Umbilical cord (tissue), 2 donors: ENCODE data around the gene ZNF81. TPM values are rescaled to one million over a fixed set of nuclear protein-coding genes. Genes with fewer than 3 reads are reported as not detected.
"Not testable (repeated sequence)": the region's sequence is repeated elsewhere in the genome, so short reads cannot be mapped to it uniquely, and the experiment has no call there.

Experiments used
- DNase-seq: peaks from one replicate; pipeline ENCODE4 v3.0.0-alpha.2; 2015; ENCODE audit warnings: low spot score
- total RNA-seq: library from RNA; depleted of rRNA; stranded (reverse); fragments of >200 nt; gene quantifications from one replicate; pipeline ENCODE4 v1.2.3, GENCODE V29; 2014; ENCODE audit warnings: low replicate concordance; ENCODE audit not compliant: insufficient read depth

ZNF81 gene
- total RNA-seq, 1 donor from 2014 or later: 7.5 TPM

DNA sequence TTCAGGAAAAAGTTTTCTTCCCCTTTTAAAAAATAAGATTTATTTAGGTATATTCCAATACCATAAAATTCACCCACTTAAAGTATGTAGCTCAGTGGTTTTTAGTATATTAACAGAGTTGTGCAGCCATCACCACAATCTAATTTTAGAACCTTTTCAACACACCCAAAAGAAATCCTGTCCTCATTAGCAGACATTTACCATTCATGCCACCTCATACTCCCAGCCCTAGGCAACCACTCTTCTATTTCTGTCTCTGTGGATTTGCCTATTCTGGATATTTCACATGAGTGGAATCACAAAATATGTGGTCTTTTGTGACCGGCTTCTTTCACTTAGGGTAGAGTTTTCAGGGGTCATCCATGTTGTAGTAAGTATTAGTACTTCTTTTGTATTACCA is 7.4 kb downstream of the ZNF81 start:
- no peak for DNase-seq

DNA sequence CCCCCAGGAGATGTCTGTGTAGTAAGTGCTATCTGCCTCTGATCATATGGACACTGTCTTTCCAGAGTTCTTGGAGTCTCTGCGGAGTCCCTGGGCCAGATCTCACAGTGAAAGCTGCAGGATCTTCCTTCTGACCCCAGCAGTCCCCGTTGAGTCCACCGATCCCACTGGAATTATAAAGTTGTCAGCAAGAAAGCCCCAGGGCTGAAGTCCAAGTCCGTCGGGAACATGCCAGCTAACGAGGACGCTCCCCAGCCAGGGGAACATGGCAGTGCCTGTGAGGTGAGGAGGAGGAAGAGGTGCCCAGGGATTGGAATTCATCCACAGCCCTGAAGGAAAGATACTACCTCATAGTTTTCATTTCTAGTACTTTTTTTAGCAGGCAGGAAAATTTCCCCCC is 9.3 kb downstream of the ZNF81 start:
- peak; percentile 2 for DNase-seq

DNA sequence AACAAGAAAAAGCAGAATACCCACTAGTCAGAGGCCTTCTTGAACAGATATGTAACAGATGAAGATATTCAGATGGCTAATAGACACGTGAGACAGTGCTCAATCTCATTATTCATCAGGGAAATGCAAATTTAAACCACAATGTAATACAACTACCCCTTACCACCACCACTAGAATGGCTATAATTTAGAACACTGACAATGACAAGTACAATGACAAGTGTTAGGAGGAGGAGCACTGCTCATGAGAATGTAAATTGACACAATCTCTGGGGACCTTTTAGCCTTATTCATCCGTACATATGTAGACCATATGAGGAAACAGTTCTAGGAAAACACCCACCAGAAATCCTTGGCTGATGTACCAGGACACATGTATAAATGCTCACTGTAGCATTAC is 13.1 kb downstream of the ZNF81 start:
- no peak for DNase-seq

DNA sequence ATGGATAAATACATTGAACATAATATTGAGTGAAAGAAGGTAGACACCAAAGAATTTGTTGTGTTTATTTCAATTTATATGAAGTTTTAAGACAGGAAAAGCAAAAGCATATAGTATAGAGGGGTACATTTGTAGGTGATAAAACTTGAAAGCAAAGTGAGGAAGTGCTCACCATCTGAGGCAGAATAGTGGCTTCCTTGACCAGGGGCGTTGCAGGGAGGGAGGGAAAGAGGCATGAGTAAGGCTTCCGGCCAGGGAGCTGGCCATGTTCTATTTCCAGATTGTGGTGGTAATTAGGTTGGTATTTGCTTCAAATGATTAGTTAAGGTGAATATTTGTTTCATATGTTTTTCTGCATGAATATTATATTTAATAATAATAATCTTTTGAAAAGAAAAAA is 13.7 kb downstream of the ZNF81 start:
- DNase-seq: not testable (repeated sequence)

DNA sequence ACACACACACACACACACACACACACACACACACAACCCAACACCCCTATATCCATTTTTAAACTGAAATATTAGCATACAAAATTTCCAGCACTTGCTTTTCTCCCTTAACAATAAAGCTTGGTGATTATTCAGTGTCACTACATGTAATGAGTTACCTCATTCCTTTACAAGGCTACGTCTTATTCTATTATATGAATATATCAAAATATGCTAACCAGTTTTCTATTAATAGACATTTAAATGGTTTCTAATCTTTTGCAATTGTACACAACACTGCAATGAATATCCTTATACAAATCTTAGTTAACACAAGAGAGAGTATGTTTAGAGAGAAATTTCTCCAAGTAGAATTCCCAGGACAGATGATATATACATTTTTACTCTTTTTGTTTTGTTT is 14.2 kb downstream of the ZNF81 start:
- DNase-seq: no peak

DNA sequence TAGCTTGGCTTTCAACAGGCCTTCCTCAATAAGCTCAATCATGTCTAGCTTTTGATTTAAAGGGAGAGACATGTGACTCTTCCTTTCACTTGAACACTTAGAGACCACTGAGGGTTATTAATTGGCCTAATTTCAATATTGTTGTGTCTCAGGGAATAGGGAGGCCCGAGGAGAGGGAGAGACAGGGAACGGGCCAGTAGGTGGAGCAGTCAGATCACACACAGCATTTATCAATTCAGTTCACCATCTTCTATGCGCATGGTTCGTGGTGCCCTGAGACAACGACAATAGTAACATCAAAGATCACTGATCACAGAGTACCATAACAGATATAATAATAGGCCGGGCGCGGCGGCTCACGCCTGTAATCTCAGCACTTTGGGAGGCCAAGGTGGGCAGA is 17.8 kb downstream of the ZNF81 start:
- DNase-seq: peak; percentile 34

DNA sequence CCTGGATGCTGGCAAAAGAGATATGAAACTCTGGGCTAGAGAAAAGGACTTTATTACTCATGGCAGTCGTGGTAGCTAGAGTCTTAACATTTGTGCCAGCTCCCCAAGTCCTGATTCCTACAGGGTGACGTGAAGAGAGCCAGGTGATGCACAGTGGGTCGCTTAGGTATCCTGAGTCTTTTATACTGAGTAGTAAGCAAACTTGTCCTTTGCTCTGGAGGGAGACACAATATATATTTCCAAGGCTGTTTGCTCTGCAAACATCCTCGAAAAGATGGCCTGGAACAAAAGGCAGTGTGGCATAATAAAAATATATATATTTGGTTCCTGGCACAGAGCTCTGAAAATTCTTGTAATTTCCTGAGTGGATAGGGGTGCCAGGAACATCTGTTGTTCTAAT is 23.0 kb downstream of the ZNF81 start:
- DNase-seq: no peak

DNA sequence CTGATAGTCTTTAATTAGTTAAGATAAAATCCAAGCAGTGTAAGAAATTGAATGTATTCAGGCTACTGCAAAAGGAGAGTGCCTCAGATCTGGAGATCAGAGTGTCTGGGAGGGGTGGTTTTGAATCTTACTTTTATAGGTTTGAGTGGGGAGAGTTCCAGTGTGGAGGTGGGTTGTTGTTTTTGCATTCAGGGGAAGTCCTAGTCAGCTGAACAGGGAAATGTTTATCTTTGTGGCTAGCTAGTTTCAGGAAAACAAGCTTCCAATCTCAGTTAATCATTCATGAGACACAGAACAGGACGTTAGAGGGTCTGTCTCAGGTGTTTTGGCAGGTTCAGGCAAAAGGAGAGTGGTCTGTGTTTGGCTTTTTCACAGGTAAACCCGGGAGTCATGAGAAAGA is 26.0 kb downstream of the ZNF81 start:
- no peak for DNase-seq

DNA sequence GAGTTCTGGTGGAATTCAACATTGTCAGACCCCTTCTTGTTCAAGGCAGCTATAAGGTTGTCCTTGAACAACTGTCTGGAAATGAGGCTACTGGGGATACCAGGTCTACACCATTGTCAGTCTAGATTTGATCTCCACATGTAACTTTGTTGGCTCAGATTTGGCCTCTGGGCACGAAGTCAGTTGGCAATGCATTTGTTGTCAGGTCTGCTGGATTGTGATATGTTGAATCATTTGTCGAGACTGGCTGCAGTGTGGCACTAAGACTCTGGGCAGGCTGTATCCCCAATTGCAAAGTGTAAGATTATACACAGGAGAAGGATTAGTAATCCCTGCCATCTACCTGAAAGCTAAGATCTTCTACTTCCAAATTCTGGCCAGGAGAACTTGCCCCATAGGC is 26.5 kb downstream of the ZNF81 start:
- no peak for DNase-seq

DNA sequence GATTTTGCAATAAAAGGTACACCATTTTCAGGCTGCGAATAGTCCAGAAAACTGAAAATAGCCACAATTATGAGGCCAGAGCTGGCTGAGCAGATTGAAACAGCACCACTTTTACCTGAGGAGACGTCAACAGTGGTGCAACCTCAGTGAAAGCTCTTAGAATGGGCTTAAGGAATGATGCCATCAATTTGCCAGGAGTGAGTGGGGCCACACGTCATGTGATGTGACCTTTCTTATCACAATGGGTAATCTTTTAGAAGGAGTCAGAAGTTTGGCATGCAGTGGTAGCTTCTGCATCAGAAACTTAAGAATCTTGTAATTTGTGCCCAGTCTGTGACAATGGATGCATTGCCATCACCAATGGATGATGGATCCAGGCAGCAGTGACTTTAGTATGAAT is 27.6 kb downstream of the ZNF81 start:
- no peak for DNase-seq

DNA sequence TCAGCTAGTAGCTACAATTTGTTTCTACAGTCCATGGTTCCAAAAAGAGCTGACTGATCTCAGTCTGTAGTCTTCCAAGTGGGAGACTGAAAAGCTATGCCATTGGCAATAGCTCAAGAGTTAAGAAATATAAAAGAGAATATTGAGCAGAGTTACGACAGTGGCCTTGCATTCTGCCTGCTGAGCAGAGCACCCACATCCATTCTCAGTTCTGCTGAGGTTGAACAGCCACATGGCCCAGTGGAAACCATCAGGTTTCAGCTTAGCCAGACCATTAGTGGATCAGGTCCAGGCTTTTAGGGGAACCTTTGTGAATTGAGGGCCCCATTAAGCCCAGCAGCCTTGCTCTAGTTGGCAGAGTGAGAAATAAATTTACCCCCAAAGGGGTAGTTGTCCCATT is 28.1 kb downstream of the ZNF81 start:
- no peak for DNase-seq

DNA sequence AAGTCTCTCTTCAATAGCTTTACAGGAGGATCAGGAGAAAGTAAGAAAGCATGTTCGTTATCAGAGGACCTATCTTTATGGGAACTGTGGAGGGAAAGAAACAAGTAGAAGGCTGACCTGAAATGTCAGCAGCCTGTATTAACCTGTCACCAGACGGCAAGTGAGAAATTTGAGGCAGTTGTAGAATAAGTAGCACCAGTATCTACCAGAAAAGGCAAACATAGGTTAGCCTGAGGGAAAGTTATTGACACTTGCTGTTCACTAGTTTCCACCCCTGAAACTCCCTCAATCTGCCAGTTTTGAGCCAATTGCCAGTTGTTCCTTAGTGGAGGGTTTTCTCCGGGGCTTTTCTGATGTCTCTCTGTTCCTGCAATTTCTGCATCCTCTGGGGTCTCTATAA is 36.4 kb downstream of the ZNF81 start:
- DNase-seq: no peak

DNA sequence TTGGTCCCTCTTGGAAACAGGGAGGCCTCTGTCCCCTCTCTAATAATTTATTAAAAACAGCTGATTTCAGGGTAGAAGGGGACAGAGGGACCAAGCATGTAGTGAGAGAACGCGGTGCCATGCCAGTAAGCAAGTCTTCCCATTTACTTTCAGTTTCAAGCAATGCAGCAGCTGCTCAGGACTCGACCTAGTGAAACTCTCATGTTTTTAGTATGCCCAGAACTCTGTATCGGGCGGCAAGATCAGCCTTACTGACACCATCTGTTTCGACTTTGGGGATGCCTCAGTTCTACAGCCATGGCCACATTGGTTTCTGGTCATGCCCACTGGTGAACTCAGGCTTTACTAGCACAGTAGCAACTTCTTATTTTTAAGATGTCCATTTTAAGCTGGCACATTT is 40.6 kb downstream of the ZNF81 start:
- DNase-seq: no peak

DNA sequence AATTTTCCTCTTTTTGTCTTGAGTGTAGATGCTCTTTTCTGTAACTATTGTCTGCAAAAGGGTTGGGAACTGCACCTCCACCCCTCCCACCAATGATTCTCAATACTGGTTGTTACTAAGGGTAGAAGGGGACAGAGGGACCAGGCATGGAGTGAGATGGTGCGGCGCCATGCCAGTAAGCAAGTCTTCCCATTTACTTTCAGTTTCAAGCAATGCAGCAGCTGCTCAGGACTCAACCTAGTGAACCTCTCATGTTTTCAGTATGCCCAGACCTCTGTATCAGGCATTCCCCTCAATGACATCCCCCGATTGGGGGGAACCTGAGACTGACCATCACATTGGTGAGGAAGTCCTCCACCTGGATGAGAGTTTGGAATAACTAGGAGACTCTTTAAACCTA is 41.5 kb downstream of the ZNF81 start:
- no peak for DNase-seq

DNA sequence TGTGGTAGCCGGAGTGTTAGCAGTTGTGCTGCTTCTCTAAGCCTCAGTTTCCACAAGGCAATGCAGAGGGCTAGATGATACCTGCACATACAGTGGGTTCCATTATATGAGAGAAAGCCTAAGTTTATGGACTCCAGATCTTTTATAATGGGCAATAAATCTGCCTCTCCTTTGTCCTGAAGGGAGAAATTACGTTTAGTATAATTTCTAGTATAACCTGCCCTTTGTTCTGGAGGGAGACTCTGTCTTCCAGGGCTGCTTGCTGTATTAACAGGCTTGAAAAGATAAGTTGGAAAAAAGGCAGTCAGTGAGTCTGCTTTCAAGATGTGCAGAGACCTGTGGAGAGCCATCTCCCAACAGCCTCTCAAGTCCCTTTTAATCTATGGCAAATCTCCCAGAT is 42.8 kb downstream of the ZNF81 start:
- no peak for DNase-seq

DNA sequence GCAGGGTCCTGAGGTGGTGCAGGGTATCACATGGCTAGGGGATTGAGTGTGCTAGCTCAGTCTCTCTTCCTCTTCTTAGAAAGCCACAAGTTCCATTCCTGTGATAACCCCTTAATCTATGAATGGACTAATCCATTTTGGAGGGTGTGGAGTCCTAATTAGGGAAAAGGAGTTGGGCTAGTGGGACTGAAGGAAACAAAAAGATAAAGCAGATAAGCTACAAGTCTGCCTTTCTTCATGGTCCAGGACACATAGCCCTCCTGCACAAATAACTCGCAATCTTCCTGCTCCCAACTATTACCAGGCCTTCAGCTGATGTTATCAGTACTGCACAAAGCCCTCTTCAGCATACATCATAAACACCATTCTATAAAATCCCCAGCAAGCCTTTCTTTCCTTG is 44.2 kb downstream of the ZNF81 start:
- DNase-seq: no peak

DNA sequence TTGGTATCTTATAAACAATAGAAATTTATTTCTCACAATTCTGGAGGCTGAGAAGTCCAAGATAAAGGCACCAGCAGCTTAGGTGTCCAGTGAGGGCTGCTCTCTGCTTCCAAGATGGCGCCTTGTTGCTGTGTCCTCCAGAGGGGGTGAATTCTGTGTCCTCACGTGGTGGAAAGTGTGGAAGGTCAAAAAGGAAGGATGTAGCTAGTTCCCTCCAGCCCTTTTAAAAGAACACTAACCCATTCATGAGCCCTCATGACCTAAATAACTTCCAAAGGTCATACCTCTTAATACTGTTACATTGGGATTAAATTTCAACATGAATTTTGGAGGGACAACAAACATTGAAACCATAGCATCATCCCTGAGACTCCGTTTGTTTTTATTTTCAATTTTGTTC is 48.8 kb downstream of the ZNF81 start:
- no peak for DNase-seq

DNA sequence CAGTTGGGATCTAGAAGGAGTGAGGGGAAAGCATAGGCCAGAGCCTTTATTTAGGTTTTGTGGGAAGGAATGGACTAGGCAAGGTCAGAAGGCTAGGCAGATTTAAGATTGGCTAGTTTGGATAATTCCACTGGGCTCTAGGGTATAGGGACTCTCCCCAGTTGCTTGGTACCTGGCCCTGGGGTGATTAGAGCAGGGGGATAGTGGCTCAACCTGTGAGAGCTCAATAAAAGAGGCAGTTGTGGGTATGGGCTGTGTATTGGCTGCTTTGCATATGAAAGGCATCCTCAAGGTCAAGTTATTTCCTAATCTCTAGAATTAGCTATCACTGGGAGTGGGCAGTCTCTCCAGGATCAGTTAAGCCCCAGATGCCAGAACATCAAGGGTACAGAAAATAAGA is 61.3 kb downstream of the ZNF81 start:
- DNase-seq: no peak

DNA sequence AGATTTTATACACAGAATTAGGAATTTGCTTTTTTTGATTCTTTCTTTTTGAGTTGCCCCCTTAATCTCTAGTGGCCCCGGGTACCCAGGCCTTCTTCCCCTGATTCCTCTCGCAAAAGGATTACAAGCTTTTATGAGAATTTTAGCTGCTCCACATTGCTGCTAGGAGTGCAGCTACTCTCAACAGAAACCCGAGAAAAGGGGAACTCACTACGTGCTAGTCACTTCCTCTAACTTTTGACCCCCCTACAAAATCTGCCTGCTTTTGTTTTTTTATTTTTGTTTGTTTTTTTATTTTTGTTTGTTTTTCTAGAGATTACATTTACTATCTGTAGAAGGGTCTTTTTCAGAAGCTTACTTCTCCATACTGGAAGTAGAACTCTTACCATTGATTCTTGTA is 64.1 kb downstream of the ZNF81 start:
- DNase-seq: no peak

DNA sequence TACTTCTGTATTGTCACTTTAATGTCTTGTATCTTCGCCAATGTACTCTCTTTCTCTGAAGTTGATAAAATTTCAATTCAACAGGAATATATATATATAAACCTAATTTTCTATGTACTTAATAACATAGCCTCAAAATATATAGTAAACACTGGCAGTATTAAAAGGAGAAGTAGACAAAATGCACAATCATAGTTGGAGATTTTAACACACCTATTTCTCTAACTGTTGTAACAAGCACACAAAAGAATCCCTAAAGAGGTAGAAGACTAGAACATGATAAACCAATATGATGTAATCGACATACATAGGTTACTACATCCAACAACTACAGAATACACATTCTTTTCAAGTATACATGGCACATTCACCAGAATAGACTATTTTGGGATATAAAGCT is 65.5 kb downstream of the ZNF81 start:
- no peak for DNase-seq

DNA sequence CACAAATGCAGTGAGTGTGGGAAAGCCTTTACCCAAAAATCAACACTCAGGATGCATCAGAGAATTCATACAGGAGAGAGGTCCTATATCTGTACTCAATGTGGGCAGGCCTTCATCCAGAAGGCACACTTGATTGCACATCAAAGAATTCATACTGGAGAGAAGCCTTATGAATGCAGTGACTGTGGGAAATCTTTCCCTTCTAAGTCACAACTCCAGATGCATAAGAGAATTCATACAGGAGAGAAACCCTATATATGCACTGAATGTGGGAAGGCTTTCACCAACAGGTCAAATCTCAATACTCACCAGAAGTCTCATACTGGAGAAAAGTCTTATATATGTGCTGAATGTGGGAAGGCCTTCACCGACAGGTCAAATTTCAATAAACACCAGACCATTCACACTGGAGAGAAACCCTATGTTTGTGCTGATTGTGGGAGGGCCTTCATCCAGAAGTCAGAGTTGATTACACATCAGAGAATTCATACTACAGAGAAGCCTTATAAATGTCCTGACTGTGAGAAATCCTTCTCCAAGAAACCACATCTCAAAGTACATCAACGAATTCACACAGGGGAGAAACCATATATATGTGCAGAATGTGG is 79.3 kb downstream of the ZNF81 start:
- DNase-seq: no peak

DNA sequence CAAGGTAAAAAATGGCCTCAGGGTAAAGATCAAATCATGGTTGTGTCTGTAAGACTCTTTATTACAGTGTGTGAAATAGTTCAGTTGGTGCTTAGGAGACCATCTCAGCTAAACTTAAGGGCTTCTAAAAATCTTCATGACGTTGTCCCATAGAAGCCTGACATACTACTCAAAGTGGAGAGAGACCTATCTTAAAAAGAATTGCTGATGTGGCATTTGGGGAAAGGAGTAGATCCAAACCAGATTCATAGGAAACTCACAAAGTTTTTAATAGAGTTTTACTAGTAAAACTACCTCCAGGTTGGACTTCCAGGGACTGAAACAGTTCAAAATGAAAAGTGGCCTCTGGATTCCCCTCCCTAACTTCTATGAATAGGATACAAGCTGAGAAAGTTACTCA is 81.6 kb downstream of the ZNF81 start:
- no peak for DNase-seq

DNA sequence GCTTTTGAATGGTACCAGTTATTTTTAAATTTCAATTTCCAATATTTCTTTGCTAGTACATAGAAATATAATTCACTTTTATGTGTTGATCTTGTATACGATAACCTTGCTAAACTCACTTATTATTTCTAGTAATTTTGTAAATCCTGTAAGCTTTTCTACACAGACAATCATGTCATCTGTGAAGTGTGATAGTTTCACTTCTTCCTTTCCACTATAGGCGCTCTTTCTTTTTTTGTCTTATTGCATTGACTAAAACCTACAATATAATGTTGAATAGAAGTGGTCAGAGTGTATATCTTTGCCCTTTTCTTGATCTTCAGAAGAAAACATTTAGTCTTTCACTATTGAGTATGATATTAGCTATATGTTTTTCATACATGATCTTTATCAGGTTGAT is 90.5 kb downstream of the ZNF81 start:
- DNase-seq: no peak

DNA sequence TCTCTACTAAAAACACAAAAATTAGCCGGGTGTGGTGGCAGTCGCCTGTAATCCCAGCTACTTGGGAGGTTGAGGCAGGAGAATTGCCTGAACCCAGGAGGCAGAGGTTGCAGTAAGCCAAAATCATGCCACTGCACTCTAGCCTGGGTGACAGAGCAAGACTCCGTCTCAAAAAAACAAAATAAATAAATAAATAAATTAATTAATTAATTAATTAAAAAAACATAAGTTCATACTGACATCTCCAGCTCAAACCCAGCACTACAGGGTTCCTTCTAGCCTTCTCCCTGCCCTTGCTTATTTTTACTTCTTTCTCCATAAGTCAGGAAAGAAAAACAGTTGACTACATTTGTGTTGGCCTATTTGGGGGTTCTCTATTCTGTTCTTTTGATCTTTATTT is 95.3 kb downstream of the ZNF81 start:
- not testable (repeated sequence) for DNase-seq

DNA sequence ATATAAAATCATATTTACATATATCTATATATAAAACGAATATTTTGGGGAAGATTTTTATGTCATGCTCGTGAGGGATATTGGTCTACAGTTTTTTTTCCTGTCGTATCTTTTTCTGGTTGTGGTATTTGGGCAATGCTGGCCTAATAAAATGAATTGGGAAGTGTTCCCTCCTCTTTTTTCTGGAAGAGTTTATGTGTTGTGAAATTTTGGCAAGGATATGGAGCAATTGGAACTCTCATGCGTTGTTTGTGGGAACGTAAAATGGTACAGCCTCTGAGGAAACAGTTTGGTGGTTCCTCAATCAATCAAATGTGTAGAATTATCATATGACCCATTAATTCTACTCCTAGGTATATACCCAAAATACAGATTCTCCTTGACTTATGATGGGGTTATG is 97.2 kb downstream of the ZNF81 start:
- DNase-seq: no peak
